GM18858 (cell line): ENCODE measurements around the gene SMC6.

Source experiments
- ATAC-seq: cut with Tn5 transposase; IDR thresholded peaks from one replicate; pipeline ENCODE4 v1.9.1; 2021; ENCODE audit not compliant: unreplicated experiment

SMC6 gene

DNA sequence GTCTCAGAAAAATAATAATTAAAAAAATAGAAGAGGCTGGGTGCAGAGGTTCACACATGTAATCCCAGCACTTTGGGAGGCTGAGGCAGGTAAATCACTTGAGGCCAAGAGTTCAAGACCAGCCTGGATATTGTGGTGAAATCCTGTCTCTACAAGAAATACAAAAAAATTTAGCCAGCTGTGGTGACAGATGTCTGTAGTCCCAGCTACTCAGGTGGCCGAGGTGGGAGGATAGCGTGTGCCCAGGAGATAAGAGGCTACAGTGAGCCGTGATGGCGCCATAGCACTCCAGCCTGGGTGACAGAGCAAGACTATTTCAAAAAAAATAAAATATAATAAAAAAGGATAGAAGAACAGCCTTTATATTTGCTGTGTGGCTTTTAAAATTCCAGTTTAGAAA lies 35.9 kb downstream of the SMC6 start:
- no peak for ATAC-seq

DNA sequence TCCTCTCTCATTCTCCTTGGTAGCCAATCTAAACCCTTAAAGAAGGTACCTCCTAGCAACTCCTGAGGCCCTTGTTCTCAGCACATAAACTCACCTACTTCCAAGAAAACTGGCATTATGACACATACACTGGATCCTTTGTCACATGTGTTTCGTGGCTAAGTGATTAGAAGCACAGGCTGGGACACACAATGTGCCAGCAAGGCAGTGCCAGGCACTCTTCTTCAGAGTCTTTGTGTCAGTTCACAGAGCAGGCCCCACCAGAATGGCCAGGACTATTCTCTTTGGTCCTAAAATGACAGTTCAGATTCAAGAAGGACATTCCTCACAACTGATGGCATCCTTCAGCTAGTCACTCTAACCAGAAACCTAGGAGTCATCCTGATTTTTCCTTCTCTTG lies 40.3 kb downstream of the SMC6 start:
- ATAC-seq = no peak

DNA sequence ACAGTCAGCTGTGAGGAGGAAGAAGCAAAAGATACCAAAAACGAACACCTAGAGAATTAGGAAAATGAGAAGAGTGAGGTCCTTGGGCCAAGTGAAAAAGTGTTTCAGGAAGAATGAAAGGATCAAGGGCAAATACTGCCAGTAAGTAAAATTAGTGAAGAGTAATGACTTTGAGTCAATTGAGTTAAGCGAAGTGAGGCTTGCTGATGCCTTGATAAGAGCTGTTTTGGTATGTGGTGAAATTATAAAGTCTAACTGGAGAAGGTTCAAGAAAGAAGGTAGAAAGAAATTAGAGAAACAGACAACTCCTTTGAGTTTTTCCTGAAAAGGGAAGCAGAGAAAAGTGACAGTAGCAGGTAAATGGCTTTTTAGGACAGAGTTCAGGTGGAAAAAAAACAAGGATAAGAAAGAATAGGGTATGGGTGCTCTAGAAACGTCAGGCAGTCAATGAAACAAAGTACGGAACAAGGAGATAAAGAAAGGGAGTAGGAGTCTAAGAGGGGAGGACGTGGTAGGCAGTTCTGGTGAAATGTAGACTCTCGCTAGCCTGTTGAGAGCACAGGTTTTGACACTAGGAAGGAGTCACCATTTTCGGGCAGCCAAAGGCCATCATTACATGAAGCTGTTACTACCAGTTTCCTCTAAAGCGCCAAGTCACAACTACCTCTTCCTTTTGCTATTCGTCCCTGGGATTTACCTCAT lies 42.9 kb downstream of the SMC6 start:
- no peak for ATAC-seq

DNA sequence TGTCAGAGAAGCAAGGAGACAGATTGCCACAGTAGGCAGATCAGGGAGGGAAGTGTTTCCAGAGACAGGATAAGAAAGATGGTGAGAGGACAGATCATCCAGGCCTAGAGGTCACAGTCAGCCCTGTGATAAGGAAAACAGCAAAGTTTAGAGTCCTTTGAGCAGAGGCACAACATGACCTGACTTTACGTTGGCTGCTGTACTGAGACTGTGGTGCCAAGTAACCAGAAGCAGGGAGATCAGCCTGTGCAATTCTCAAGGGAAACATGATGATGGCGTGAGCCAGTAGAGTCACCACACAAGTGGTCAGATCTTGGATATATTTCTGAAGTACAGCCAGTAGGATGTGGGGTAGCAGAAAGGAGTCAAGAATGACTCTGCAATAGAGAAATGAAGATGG lies 43.7 kb downstream of the SMC6 start:
- no peak for ATAC-seq

DNA sequence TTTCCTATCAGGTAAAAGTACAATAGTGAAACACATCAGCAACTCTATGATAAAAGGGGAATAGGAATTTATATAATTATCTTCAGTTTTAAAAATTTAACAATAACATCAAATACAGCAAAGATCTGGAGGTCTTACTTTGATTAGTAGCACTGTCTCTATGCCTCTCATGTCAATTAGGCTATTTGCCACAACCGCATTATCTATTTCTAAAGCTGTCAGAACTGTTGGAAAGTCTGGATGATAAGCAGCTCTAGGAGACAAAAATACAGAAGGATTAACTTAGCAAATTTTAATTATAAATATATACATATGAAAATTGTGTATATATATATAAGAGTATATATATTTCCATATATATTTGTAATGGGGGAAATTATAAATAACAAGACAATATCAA lies 45.1 kb downstream of the SMC6 start:
- no peak for ATAC-seq

DNA sequence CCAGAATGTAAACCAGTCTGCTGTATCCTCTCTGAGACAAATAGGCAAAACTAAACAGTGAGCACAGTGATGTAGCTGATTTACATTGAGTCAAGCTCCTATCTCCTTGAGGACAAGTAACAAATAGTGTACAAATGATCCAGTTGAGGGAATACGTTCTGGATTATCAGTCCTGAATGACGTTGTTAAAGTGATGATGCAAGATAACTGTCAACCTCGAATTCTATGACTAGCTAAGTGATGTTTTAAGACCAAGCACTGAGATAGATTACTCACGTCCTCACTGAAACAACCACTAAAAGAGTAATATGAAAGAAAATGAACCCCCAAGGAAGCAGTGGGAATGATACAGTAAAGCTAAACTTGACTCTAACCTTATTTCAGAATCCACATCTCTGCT lies 46.8 kb downstream of the SMC6 start:
- ATAC-seq = no peak

DNA sequence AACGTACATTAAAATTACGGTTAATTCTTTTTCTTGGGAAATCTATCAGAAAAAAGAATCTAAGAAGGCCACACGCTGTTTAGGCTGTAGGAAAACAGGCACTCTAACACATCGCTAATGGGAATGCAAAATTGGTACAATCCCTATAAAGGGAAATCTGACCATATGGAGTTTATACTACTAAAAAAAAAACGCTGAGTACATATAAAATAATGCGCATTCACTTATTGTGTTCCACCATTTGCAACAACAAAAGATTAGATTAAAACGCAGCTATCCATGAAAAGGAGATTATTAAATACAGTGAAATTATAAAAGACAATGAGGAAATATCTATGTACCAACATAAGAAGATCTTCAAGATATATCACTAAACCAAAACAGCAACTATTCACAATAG lies 62.8 kb downstream of the SMC6 start:
- no peak for ATAC-seq

DNA sequence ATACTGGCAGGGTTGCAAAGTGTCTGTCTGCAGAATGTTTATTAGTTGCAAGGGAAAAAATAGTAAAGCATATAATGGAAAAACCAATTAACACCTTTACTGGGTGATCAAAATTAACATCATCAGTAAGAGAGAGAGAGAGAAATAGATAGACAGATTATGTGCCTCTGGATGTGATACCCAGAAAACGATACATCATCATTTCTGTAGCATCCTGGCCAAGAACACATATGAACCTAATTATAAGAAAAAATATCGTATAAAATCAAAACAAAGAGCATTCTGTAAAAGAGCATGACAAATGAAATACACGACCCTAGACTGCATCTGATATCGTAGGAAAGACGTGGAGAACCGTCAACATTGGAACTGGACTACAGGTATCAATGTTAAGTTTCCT lies 64.6 kb downstream of the SMC6 start:
- no peak for ATAC-seq

DNA sequence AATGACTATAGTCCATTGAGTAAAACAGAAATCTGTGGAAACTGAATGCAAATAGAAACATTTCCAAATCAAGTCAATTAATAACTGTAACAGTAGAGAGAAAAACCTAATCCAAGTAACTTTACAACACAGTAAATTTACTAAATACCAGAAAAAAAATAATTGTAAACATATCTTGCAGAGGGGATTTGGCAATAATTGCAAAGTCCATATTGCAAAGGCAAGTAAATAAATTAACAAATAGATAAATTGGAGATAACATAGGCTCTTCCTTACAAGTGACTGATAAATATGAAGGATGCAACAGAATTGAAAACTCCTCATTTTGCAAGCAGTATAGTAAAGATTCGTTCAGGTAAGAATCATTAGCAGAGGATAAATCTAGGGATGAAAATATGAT lies 65.0 kb downstream of the SMC6 start:
- no peak for ATAC-seq

DNA sequence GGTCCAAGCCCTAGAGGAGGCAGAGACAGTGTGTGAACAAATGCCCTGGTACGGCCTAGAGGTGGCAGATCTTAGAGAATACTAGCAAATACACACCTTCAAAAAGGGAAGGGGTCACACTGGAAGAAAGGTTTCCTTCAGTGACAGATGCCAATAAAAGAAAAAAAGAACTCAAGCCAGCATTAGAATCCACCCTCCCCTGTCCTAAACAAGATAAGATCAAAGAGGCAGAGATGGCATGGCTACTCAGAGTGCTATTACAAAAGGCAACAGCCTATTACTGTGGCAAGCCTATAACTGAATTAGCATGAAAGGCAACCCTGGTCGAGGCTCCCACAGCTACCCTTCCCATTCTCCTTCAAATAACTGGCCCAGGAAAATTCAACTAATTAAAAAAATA lies 69.6 kb downstream of the SMC6 start:
- ATAC-seq = no peak

DNA sequence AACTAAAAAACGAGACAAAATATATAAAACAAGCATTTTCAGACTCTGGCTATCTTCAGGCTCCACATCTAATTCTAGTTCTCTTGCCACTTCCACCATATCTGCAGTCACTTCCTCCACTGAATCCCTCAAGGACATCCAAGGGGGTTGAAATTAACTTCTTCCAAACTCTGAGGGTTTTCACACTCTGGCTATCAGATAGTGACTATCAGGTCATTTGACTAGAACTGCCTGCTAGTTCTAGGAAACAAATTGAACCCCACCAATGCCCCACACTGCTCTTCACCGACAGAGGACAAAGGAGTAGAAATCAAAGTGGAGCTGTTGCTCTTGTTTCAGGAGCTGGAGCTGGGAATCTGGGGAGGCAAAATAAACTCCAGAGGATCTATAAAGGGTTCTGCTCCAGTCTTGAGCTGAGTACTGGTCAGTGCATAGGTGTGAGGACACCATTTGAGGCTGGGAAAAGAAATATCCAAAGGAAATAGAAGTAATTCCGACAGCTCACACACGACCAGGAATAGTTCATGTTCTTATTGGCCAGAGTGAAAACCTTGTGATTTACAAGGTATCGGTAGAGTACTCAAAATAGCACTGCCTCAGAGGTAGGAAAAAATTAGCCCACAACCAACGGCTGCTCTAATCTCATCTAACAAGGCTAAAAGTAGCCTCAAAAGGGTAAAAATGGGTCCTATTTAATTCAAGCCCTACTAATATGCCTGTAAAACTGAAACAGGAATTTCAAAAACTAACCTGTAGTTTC lies 71.3 kb downstream of the SMC6 start:
- no peak for ATAC-seq

DNA sequence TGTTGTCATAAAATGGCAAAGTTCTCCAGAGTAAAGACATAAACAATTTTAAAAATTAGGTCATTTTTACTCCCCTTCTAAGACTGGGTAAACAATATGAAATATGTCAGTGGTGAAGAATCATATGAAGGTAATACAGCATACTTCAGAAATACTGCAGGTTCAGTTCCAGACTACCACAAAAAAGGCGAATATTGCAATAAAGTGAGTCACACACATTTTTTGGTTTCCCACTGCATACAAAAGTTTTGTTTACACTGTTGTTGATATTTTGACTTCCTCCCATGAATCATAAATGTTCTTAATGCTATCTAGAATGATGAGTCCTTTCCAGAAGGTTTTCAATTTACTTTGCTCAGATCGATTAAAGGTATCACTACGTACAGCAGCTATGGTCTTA lies 73.5 kb downstream of the SMC6 start:
- ATAC-seq = no peak

DNA sequence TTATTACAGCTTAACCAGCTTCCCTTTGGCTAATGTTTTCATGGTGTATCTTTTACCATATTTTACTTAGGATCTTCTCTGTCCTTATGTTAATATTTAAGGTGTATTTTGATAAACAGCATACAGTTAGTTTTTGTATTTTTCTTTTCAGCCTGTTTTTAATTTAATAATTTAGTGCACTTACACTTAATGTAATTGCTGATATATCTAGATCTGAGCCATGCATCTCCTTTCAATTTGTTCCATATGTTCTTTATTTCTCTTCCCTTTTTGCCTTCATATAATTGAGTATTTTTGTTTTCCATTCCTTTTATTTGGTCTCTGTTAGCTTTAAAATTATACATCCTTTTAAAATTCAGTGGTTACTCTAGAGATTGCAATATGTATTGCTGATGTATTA lies 78.8 kb downstream of the SMC6 start:
- no peak for ATAC-seq

DNA sequence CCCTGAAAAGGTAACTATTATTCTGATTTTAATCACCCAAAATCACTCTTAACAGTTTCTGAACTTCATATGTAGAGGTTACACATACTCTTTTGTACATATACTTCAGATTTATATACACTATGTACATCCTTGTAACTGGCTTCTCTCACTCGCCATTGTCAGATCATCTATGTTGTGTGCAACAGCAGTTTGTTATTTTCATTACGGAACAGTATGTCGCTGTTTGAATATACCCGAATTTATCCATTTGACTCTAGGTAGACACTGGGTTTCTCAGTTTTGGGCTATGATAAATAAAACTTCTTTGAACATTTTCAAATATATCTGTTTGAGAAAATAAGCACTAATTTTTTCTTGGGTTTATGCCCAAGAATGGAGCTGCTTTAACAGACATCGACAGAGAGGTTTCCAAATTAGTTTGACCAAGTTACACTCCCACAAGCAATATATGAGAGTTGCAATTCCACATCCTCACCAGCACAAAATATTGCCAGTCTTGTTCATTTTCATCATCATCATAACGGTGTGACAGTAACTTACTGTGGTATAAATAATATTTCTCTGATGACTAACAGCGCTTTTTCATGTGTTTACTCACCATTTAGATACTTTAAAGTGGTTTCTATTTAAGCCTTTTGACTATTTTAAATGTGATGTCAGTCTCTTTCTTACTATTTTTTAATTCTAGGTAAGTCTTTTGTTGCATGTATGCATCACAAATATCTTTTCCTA lies 80.9 kb downstream of the SMC6 start:
- ATAC-seq = no peak

DNA sequence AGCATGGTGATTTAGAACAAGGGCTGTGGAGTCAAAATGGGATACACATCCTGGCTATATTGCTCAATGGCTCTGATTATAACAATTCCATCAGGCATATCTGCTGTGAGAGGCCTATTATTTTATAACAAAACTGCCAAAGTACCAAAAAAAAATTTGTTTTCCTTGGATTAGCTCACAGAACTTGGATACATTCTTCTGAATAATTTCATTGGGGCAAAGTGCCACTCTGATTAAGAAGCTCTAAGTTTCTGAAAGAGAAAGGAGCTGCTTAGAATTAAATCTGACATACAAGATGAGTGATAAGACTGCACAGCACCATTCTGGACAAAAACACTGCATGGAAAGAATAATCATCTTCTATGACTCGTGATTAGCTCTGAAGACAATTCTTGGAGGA lies 85.7 kb downstream of the SMC6 start:
- ATAC-seq = no peak

DNA sequence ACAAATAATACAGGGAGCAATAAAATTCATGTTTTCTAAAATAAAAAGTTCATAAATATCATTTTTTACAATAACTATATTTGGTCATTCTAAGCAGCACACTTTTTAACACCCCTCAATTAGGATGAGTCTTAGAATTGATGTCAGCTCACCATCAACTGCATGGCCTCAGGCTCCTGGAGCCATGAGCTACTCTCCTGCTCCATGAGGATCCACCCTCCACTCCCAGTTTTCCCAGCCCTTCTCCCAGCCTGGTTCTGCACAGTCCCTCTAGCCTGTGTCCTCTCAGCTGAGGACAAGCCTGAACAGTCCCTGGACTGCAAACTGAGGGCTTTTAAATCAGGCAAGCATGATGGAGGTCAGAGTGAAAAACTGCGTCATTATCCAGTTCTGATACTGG lies 89.1 kb downstream of the SMC6 start:
- ATAC-seq = no peak

DNA sequence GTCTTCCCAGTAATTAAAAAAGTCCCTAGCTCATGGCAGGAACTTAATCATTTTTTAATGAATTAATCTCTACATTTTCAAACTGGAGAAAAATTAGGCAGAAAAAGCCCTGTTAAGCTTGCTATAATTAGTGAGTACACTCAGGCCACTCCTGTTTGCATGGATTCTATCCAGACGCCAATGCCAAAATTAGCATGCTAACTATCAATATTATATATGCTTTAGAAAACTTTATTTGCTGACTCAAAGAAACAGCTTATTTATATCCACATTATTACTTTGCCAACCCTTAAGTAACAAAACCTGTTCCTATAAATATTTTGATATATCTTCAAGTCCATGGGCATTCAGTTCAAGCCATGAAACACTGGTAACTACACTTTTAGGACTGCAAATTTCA lies 90.9 kb downstream of the SMC6 start:
- no peak for ATAC-seq

DNA sequence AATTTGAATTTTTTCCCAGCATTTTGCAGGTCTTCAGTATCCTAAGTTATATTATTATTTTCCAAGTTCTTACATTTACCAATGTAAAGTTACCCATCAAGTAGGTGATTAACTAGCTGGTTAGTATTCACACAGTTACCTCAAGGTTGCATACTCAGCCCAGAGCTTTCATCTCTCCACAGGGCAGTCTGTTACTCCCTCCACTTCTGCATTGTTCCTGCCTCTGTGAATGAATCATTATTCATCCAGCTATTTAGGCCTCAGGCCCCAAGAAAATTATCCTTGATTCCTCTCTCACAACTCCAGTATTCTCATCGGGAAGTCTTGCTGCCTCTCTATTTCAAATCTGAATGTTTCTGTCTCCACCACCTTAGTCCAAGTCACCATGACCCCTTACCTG lies 92.2 kb downstream of the SMC6 start:
- no peak for ATAC-seq

DNA sequence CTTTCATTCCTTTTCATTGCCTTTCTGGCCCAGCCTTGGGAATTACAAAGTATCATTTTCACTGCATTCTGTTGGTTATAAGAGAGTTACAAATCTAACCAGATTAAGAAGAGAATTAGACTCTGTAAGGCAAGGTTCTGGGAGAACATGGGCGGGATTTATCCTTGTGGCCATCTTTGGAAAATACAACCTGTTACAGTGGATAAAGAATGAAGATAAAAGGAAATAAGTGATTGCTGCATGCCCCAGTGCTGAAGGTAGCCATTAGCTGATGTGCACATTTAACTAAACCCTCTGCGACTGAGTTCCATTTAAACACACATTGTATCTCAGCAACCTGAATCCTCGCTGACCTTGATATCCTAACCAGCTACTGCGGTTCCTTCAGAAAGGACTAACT lies 93.4 kb downstream of the SMC6 start:
- ATAC-seq = no peak

DNA sequence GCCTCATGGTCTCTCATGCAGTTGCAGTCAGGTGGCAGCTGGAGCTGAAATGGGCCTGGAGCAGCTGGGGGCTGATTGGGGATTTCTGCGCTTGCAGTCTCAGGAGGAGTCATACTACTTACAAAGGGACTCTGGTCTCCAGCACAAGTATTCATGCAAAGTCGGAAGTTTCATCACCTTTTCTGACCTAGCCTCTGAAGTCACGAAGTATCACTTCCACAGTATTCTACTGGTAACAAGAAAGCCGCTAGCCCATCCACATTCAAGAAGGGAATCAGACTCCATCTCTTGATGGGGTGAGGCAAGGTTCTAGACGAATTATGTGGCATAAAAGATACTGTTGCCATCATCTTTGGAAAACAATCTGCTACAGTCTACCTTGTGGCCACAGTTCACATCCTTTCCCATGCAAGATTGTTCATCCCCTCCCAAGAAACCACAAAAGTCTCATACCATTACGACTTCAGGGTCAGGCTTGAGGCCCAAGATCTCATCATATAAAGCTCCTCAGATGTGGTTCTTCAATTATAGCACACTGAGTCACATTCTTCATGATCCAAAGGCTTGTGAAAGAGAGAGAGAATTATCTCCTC lies 95.3 kb downstream of the SMC6 start:
- ATAC-seq = peak; percentile 76

DNA sequence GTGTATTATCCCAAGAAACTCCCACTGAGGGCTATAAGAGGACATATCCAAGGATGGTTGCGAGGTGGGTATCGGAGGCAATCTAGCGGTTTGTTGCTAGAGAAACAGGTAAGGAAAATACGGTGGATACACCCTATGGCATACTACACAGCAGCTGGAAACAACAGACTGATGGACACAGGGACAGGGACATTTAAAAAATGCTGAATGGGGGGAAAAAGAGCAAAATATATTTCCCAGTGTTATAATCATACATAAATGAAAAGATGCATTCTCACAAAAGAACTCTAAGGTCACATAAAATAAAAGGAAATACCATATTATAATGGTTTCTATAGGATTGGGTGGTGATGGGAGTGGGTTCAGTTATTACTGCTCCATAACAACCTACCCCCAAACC lies 95.9 kb downstream of the SMC6 start:
- no peak for ATAC-seq
